HG03378 (cell line): ENCODE results near the gene TRIM68.

Source experiments
- ATAC-seq: cut with Tn5 transposase; IDR thresholded peaks from one replicate; pipeline ENCODE4 v1.9.1; 2021; ENCODE audit warnings: mild to moderate bottlenecking, moderate library complexity; ENCODE audit not compliant: unreplicated experiment

Gene TRIM68

GRCh38 chr11:4607096-4607495 is 935 bp downstream of the TRIM68 start:
- ATAC-seq = no peak

- ATAC-seq = no peak
Measured at GRCh38 chr11:4606231-4607015, 1.6 kb downstream of the TRIM68 start.

DNA sequence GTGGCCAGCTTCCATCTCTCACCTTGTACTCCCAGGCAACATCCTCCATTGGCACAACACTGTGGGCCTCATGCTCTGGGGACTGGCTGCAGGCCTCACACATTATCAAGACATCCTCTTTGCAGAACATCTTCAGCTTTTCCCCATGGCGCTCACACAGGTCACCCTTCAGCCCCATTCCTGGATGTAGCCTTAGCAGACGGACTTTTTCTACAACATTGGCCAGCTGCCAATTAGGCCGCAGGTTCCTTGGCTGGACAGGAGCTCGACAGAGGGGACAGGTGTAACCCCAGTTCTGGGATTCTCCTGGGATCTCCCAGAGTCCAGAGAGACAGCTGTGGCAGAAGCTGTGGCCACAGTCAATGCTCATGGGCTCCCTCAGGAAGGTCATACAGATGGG is 3.0 kb downstream of the TRIM68 start:
- no peak for ATAC-seq

DNA sequence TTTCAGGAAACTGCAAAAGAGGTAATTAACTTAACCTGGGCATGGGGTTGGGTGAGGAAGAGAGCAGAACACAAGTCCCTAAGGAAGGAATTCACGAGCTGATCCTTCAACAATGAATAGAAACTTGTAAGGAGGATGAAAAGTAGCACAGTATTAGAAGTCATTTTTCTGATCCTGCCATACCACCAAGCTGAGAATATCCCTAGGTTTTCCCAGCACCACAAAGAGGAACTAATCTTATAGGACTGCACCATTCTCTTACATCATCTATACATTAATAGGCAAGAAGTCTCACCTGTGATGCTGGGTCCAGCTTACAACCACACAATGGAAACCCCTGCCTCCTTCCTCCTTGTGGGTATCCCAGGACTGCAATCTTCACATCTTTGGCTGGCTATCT is 14.3 kb downstream of the TRIM68 start, which contains the start of gene OR52I1:
OR52I1 (plus strand) TSS at position 301 of the 400 bp plus-strand sequence; CDS start at position 301, 0 bp downstream.
- no peak for ATAC-seq

GRCh38 chr11:4589017-4589416 is 19.0 kb downstream of the TRIM68 start:
- no peak for ATAC-seq

GRCh38 chr11:4581443-4581842 is 26.6 kb downstream of the TRIM68 start, which contains the start of gene OR52I2:
OR52I2 (plus strand) TSS chr11:4581743.
- no peak for ATAC-seq

DNA sequence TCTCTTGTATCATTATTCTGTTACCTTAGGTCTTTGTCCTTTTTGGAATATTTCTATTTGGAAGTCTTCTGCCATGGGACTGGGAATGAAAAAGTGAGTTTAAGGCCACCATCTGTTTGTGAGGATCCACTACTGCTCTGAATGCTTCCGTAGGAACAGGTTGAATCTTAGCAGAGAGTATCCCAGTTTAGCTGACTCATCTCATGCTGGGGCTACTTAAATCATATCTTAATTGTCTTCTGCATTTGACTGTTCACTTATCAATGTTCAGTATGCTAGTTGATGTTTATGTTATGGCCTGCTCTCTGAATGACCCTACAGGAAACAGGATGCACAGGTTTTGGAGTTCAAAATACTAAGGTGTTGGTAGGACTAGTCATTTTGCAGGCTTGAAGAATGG is 27.9 kb downstream of the TRIM68 start:
- no peak for ATAC-seq

- ATAC-seq = no peak
Measured at GRCh38 chr11:4578624-4579023, 29.4 kb downstream of the TRIM68 start.

- no peak for ATAC-seq
Measured at GRCh38 chr11:4577761-4578160, 30.3 kb downstream of the TRIM68 start.

DNA sequence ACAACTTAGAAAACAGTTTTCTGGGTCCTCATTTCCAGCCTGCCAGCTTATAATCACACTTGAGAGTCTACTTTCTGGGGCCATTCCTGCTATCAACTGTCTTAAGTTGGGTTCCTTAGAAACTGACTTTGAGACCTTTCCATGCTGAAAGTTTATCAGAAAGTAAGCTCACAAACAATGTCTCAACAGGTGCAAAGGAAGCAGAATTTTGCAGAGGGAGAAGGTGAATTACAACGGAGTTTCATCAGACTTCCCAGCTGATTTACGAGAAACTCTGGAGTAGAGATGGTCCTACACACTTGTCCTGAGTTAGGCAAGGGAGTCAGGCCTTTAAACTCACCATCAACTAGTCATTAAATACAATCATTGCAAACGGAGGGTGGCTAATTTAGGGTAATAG is 31.2 kb downstream of the TRIM68 start:
- ATAC-seq = no peak

DNA sequence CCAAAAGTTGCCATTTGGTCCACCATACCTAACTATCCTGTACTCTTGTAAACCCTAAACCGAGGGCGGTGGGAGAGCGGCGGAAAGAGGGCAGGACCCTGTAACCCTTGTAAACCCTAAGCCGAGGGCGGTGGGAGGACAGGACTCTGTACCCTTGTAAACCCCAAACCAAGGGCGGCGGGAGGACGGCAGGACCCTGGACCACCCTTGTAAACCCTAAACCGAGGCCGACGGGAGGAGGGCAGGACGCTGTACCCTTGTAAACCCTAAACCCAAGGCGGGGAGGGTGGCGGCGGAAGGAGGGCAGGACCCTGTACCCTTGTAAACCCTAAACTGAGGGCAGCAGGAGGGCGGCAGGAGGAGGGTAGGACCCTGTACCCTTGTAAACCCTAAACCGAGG is 39.0 kb downstream of the TRIM68 start:
- no peak for ATAC-seq

- no peak for ATAC-seq
Measured at GRCh38 chr11:4565371-4565770, 42.7 kb downstream of the TRIM68 start.

DNA sequence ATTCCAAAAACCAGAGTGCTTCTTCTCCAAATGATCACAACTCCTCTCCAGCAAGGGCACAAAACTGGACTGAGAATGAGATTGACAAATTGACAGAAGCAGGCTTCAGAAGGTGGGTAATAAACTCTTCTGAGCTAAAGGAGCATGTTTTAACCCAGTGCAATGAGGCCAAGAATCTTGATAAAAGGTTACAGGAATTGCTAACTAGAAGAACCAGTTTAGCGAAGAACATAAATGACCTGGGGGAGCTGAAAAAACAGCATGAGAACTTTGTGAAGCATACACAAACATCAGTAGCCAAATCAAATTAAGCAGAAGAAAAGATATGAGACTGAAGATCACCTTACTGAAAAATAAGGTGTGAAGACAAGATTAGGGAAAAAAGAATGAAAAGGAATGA is 47.6 kb downstream of the TRIM68 start:
- no peak for ATAC-seq

GRCh38 chr11:4559527-4560440 is 48.2 kb downstream of the TRIM68 start:
- ATAC-seq = no peak

DNA sequence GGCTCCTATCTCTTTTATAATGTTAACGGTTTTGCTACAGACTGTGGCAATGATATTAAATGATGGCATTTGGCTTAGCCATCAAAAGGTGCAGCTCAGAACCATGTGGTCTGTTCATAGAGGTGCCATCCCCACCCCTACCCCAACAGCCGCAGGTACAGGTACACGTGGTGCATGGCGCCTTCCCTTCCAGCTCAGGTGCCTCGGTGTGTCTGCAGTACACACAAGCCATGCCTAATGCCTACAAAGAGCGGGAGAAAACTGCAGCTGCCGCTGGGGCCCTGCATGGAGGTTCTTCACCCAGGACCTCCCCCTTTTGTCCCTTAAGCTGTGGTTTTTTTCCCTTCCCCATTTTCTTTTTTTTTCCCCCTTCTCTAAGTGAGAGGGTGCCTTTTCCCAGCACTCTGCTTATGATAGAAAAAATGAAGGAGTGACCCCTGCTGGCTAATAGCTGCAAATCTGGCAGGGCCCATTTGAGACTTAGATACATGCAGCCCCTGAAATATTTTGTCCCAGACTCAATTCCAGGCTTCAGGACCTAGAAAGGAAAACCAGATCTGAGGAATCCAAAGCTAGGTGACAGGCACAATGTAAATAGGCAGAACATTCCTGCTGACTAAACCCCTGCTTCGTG is 56.6 kb downstream of the TRIM68 start:
- no peak for ATAC-seq
